Epidermal melanocyte (primary cell): ENCODE data around the gene PDE8A.
"Not testable (repeated sequence)": the region's sequence is repeated elsewhere in the genome, so short reads cannot be mapped to it uniquely, and the experiment has no call there.

Experiments used
- DNase-seq: peaks from one replicate; pipeline ENCODE4 v3.0.0; 2011; ENCODE audit warnings: low spot score; ENCODE audit not compliant: insufficient read length

Gene PDE8A

GRCh38 chr15:84961114-84961452 is 20.6 kb upstream of the PDE8A start:
- no peak for DNase-seq

DNA sequence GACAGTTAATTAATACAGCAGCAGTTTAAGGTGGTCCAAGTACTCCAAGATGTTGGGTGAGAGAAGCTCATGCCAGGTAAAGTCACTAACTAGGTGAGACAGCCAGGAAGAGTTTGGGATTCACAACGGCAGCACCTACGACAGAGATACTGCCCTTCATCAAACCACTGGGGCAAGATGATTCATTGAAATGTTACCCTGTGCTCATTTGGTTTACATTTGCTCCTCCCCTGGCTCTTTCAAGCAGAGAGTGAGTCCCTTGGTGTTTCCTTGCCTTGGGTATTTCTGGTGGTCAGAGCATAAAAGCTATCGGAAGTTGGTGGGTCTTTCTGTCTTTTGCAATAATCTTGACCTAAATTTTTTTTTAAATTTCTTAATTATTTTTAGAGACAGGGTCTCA is 19.9 kb upstream of the PDE8A start:
- DNase-seq, result no peak

GRCh38 chr15:84962955-84963354 is 18.7 kb upstream of the PDE8A start:
- DNase-seq, result peak; percentile 38

GRCh38 chr15:84967380-84967779 is 14.3 kb upstream of the PDE8A start:
- DNase-seq, result no peak

DNA sequence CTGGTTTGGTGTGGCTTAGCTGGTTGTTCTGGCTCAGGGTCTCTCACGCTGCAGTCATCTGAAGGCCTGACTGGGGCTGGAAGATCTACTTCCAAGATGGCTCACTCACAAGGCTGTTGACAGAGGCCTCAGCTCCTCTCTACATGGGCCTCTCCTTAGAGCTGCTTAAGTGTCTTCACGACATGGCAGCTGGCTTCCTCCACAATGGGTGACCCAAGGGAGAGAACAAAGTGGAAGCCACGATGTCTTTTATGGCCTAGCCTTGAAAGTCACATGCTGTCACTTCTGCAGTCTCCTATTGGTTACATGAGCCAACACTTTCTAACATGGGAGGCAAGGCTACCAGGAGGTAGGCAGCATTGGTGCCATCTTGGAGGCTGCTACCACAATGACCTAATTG is 13.4 kb upstream of the PDE8A start:
- no peak for DNase-seq

- DNase-seq, result no peak
Observed at GRCh38 chr15:84969257-84969656, 12.4 kb upstream of the PDE8A start.

- no peak for DNase-seq
Observed at GRCh38 chr15:84970843-84971242, 10.8 kb upstream of the PDE8A start.

DNA sequence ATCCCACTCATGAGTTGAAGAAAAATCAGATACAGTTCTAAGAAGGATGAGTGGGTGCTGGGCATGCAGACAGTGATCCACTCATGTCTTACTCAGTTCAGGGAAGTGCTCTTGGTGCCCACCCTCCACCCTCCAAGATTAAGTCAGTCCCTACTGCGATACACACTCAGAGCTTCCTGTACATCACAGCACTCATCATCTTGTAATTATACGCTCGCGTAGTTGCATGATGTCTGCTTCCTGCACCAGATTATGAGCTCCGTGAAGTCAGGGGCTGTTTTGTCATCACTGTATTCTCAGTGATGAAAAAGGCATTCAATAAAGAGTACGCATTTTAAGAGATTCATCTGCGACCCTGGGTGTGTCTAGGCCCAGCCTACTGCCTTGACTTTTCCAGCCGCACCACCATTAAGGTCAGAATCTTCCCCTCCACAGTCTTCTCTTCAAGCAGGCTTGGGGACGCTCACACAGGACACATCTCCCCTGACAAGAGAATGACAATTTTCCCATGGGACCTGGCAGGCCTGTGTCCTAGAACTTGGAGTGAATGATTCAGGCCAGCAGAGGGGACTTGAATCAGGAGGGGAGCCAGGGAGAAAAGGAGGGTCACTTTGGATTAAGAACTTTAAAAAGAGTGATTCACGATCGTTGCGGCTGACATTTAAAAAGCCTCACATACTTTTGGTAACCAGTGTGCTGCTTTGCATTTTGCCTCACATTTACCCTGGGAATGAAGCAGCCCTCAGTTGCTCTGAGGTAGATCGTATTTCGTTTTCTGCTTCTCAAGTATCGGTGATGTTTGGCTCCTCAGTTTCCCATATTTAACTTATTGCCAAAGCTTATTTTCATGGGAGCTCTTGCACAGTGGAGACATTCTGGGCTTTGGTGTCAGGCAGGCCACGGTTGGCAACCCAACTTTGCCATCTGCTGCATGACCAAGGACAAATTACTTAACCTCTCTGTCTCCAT is 7.9 kb upstream of the PDE8A start:
- no peak for DNase-seq

DNA sequence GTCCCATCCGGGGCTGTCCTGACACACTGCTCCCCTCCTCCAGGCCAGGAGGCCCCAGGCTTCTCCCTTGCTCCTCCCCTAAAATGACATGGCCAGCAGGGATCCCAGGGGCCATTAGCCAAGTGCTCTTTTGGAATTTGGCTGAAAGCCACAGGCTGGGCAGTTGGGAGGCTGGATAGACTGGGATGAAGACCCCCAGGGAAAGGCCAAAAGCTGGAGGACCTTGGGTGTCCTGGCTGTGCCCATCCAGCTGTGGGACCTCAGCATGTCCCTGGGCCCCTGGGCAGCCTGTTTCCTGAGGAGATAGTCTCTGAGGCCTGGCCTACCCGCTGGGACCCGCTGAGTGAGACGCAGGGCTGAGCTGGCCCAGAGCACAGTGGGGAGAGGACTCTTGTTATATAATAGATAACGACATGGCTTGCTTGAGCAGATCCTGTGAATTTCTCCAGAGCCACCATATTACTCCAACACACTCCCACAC is 5.7 kb upstream of the PDE8A start:
- DNase-seq, result no peak

DNA sequence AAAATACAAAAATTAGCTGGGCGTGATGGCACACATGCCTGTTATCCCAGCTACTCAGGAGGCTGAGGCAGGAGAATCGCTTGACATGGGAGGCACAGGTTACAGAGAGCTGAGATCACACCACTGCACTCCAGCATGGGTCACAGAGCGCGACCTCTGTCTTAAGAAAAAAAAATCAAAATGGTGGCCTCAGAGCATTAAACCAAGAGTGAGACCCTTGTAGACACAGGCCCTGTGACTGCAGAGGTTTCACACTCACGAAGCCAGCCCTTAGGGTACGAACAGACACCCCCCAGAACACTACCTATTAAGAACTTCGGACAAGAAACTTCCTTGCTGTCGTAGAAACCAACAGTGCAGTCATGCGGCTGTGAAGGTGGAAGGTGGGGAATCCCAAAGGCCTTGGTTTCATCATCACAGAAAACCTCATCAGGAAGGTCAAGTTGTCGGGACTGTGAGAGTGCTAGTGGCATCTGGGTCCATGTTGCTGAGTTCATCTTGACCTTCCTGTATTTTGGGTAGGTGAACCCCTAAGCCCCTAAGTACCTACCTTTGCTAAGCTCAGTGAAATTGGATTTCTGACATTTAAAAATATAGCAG is 4.8 kb upstream of the PDE8A start:
- no peak for DNase-seq

GRCh38 chr15:84979651-84980050 is 2.0 kb upstream of the PDE8A start:
- no peak for DNase-seq

- DNase-seq, result peak; percentile 70
Observed at GRCh38 chr15:84980196-84981053, 1.2 kb upstream of the PDE8A start.

DNA sequence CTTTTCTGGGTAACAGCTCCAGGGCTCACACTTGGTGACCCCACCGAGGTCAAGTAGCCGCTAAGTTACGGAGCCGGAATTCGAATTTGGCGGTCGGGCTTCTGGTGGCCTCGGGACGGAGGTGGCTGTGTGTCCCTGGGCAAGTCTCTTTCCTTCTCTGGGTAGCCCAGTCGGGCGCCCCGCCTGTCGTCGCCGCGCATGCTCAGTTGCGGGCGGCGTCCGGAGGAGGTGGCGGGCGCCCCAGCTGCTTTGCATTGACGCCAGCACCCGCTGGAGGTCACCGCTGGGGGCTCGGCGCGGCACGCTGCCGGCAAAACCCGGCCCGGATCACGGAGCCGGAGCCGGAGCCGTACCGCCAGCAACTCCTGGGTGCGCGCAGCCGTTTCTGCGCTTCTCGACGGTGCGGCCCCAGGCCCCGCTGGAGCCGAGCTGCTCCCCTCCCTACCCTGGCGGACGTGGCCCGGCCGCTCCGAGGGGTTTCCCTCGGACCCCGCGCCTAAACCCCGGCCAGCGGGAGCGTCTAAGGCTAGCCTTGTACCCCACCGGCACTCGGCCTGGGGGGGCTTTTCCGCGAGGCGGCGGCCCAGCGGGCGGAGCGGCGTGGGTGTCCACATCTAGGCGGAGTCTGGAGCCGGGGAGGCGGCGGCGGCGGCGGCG is 474 bp upstream of the PDE8A start:
- peak; percentile 95 for DNase-seq

DNA sequence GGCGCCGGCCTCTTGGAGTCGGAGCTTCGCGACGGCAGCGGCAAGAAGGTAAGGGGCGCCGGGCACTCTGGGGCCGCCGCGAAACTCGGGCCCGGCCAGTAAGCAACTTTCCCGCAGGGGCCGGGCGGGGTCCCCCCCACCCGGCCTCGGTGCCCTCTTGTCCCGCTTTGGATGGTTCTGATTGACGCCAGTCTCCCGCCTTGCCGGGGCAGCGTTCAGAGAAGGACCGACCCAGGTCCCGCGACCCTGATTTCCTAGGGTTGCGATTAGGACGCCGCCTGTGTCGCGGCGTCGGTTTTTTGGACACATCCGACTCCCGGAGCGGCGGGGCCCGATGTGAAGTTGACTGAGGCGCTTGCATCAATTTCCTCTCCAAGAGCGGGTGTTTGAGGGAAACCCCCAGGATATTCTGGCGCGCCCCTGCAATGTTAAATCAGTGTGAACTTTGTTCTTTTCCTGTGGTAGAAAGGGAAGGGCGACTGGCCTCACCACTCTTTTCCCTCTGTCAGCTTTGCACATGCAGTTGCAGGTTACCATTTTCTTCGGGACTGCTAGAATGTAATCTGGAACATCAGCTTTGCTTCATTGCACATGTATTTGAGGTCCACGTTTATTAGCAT is 755 bp downstream of the PDE8A start:
- no peak for DNase-seq

GRCh38 chr15:84983294-84983693 is 1.6 kb downstream of the PDE8A start:
- no peak for DNase-seq

DNA sequence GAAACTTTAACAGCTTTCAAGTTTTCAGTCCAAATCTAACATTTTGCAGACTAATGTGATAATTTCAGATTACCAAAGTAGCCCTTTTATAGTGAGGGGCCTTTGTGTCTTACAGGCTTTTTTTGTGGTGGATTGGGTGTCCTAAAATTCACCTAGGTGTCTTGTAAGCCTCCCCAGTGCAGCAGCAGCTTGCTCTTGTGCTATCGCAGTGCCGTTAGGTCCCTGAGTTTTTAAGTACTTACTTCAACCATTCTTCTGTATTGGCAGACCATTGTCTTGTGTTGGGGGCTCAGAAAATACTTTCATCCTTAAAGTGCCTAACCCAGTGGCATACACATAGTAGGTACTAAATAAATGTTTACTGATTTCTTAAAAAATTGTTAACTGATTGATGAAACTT is 2.1 kb downstream of the PDE8A start:
- no peak for DNase-seq

DNA sequence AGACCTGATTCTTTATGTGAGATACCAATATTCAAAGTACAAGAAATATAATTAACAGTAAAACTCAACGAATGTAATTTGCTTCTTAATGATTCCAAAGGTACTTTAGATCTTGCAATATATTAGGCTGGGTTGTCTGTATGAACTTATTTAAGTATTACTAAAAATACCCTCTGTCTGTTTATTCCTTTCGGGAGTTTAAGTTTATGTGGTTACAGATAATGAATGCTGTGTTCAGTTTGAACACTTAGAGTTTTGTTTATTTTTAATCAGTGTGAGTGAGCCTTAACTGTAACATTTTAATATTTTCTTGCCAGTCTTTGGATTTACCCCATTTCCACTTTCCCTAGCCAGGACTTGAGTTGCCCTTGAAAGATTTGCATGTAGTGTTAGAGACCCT is 3.5 kb downstream of the PDE8A start:
- no peak for DNase-seq

DNA sequence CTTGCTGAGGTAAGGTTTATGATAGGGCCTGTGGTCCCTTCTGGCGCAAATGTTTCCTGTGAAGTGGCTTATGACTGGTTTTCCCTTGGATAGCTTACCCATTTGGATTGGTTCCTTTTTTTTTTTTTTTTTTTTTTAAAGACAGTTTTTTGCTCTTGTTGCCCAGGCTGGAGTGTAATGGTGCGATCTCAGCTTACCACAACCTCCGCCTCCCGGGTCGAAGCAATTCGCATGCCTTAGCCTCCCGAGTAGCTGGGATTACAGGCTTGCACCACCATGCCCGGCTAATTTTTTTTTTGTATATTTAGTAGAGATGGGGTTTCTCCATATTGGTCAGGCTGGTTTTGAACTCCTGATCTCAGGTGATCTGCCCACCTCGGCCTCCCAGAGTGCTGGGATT is 5.7 kb downstream of the PDE8A start:
- DNase-seq, result not testable (repeated sequence)

DNA sequence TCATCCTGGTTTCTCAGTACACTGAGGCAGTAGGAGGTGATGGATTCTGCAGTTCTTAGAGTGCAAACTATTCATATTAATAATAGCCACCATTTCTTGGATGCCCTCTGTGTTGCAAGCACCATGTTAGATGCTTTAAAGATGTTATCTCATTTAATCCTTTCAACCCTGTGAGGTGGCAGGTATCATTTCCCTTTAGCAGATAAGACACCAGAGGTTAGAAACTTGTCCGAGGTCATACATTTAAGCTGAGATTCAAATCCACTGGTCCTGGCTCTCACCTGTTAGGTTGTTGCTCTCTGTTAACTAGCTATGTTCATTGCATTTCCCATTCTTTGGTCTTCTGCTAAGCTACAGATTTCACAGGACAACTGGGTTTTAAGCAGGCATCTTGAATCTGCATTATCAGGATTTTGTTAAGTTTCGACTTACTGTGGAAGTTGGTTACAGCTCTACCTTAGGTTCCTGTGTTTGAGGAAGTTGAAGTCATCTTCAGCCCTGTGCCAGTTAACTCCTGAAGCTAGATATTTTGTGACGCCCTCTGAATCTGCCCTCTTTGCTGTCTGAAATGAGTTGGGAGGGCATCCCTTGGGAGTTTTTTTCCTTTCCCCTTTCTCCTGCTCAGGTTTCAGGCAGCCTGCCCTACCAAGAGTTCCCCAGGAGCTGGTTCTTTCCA is 6.4 kb downstream of the PDE8A start:
- no peak for DNase-seq

DNA sequence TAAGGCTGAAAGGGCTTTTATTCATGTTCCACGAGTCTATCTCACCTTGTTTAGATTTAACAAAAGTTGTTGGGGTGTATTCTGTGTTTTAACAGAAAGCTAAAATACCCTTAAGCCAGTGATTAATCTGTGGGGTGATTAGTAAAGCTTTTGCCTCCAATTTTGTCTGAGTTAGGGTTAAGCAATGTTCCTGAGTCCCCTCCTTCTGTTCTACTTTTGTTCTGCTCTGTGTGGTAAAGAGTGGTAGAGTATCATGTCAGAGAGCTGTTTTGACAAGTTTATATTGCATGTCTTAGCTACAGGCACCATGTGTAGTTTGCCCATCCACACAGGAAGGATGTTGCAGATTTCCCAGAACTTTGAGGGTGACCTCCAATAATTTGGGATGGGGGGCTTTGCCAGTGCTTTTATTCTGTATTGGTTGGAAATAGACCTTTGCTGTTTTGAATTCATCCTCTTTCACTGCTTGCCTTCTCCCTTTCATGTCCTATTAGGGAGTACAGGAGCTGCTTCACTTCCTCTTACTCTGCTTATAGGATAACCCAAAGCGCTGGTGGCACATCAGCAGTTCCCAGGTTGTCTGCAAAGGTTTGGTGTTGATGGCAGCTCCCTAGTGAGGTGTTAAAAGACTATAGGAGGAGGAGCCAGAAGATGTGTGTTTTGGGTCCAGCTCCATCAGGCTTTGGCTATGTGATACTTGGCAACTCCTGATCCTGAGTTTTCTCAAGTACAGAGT is 7.4 kb downstream of the PDE8A start:
- no peak for DNase-seq
